GM23338 (cell line): ENCODE data around the gene HTR4. TPM values are rescaled to one million over a fixed set of nuclear protein-coding genes. Genes with fewer than 3 reads are reported as not detected.

Experiments used
- ATAC-seq: fragments of 200-7000 bp; cut with Tn5 transposase; 3 replicates; pipeline ENCODE4 v1.9.1; 2020
- DNase-seq: peaks from one replicate; pipeline ENCODE4 v3.0.0-alpha.2; 2015; ENCODE audit warnings: low spot score
- H2AFZ ChIP-seq: fragments of 200-600 bp; sonication (generic); 2 replicates; pipeline ENCODE4 v1.8.0; 2016; ENCODE audit warnings: antibody characterized with exemption, mild to moderate bottlenecking, moderate library complexity
- H3F3A ChIP-seq: fragments of 200-600 bp; sonication (generic); replicated peaks from 2 replicates; pipeline ENCODE4 v1.8.0; 2017; ENCODE audit warnings: antibody characterized with exemption, mixed run types, low read depth
- H3K27ac ChIP-seq: fragments of 200-600 bp; sonication (generic); 2 replicates; pipeline ENCODE4 v1.6.1; 2016; ENCODE audit warnings: low read depth
- H3K27me3 ChIP-seq: fragments of 200-600 bp; sonication (generic); 2 replicates; pipeline ENCODE4 v1.8.0; 2016; ENCODE audit warnings: mild to moderate bottlenecking, mixed run types, moderate library complexity; ENCODE audit not compliant: insufficient read depth
- H3K36me3 ChIP-seq: fragments of 200-600 bp; sonication (generic); 2 replicates; pipeline ENCODE4 v1.8.0; 2016; ENCODE audit warnings: mild to moderate bottlenecking; ENCODE audit not compliant: insufficient read depth
- H3K4me1 ChIP-seq: fragments of 200-600 bp; sonication (generic); 2 replicates; pipeline ENCODE4 v1.8.0; 2016; ENCODE audit warnings: mild to moderate bottlenecking, moderate library complexity; ENCODE audit not compliant: insufficient read depth
- H3K4me2 ChIP-seq: fragments of 200-600 bp; sonication (generic); 2 replicates; pipeline ENCODE4 v1.7.1; 2017; ENCODE audit warnings: mixed run types
- H3K4me3 ChIP-seq: fragments of 200-600 bp; sonication (generic); 2 replicates; pipeline ENCODE4 v1.6.1; 2016; ENCODE audit warnings: mixed run types
- H3K79me2 ChIP-seq: fragments of 200-600 bp; sonication (generic); replicated peaks from 2 replicates; pipeline ENCODE4 v1.8.0; 2017; ENCODE audit warnings: mild to moderate bottlenecking; ENCODE audit not compliant: insufficient read depth
- H3K9me2 ChIP-seq: fragments of 200-600 bp; sonication (generic); 2 replicates; pipeline ENCODE4 v1.8.0; 2017; ENCODE audit not compliant: insufficient read depth
- H4K20me1 ChIP-seq: fragments of 200-600 bp; sonication (generic); replicated peaks from 2 replicates; pipeline ENCODE4 v1.8.0; 2017; ENCODE audit warnings: mild to moderate bottlenecking; ENCODE audit not compliant: insufficient read depth
- H3K27ac Mint-ChIP-seq: 2 replicates; pipeline ENCODE4 v1.8.0; 2020; ENCODE audit warnings: inconsistent platforms, mild to moderate bottlenecking, moderate library complexity, mixed read lengths
- H3K27me3 Mint-ChIP-seq: 3 replicates; pipeline ENCODE4 v1.8.0; 2022; ENCODE audit warnings: low read depth, mild to moderate bottlenecking, moderate library complexity, mixed read lengths, inconsistent platforms; ENCODE audit not compliant: insufficient read depth, poor library complexity
- H3K36me3 Mint-ChIP-seq: 3 replicates; pipeline ENCODE4 v1.8.0; 2021; ENCODE audit warnings: low read depth, mild to moderate bottlenecking, inconsistent platforms, moderate library complexity, mixed read lengths
- H3K4me1 Mint-ChIP-seq: 3 replicates; pipeline ENCODE4 v1.8.0; 2020; ENCODE audit warnings: mild to moderate bottlenecking, inconsistent platforms, mixed read lengths
- H3K4me3 Mint-ChIP-seq: 3 replicates; pipeline ENCODE4 v1.8.0; 2021; ENCODE audit warnings: moderate library complexity, mild to moderate bottlenecking, inconsistent platforms, mixed read lengths
- H3K9me3 Mint-ChIP-seq: 3 replicates; pipeline ENCODE4 v1.8.0; 2020; ENCODE audit warnings: moderate library complexity, mild to moderate bottlenecking, inconsistent platforms, mixed read lengths
- CREB1 ChIP-seq: fragments of 250-450 bp; sonication (Bioruptor Pico); IDR thresholded peaks from 2 replicates; pipeline ENCODE4 v1.5.0; 2020; ENCODE audit warnings: low read depth, mild to moderate bottlenecking, moderate library complexity
- EZH2phosphoT487 ChIP-seq: fragments of 200-600 bp; sonication (generic); IDR thresholded peaks from one replicate; pipeline ENCODE4 v1.8.1; 2018; ENCODE audit warnings: antibody characterized with exemption; ENCODE audit not compliant: unreplicated experiment
- NANOG ChIP-seq: IDR thresholded peaks from 2 replicates; pipeline ENCODE4 v1.6.1; 2016; ENCODE audit warnings: antibody characterized with exemption, borderline replicate concordance
- POLR2AphosphoS5 ChIP-seq: IDR thresholded peaks from 2 replicates; pipeline ENCODE4 v1.6.1; 2016; ENCODE audit warnings: antibody characterized with exemption, low read depth
- STAT1 ChIP-seq: IDR thresholded peaks from one replicate; pipeline ENCODE4 v1.6.1; 2016; ENCODE audit warnings: antibody characterized with exemption; ENCODE audit not compliant: unreplicated experiment
- ZNF114 ChIP-seq: fragments of 250-450 bp; sonication (Bioruptor Pico); IDR thresholded peaks from 2 replicates; pipeline ENCODE4 v1.5.0; 2020; ENCODE audit warnings: mild to moderate bottlenecking, moderate library complexity
- ZNF331 ChIP-seq: fragments of 250-450 bp; sonication (Bioruptor Pico); IDR thresholded peaks from 2 replicates; pipeline ENCODE4 v1.5.0; 2020; ENCODE audit warnings: low read depth, mild to moderate bottlenecking, moderate library complexity
- ZNF462 ChIP-seq: fragments of 250-450 bp; sonication (Bioruptor Pico); IDR thresholded peaks from 2 replicates; pipeline ENCODE4 v1.5.0; 2020; ENCODE audit warnings: mild to moderate bottlenecking, moderate library complexity
- polyA plus RNA-seq: library from polyadenylated mRNA; unstranded; fragments of >200 nt; fragmentation: Nextera tagmentation; extraction: Ambion mirVana; gene quantifications from 2 replicates; pipeline ENCODE4 v1.2.1, GENCODE V29; 2016
- total RNA-seq: library from RNA; depleted of rRNA; stranded (reverse); fragments of >200 nt; shearing (Covaris generic); gene quantifications from 2 replicates; pipeline ENCODE4 v1.2.3, GENCODE V29; 2014; rRNA removed

The HTR4 gene
- total and polyA plus RNA-seq, 2 experiments from 2014 or later: 0.10 TPM; not detected in 1

GRCh38 chr5:148433826-148434225 is 220.5 kb downstream of the HTR4 start:
- H3F3A ChIP-seq: no peaks in the 10 kb centered on the region
- H3K9me3 Mint-ChIP-seq: no peaks in the 10 kb centered on the region
- H3K4me2 ChIP-seq: no peak overlapping the region
- H3K4me3 ChIP-seq: no peak overlapping the region
- H3K36me3 Mint-ChIP-seq: peaks cover 27% of the 10 kb centered on the region; the same call in 2 of the 3 replicates
- no peaks in the 10 kb centered on the region for H3K9me2 ChIP-seq
- H3K79me2 ChIP-seq: no peaks in the 10 kb centered on the region
- H2AFZ ChIP-seq: no peak overlapping the region
- H3K36me3 ChIP-seq: peaks cover 22% of the 10 kb centered on the region
- H3K27ac ChIP-seq: no peak overlapping the region
- H3K4me1 ChIP-seq: no peaks in the 10 kb centered on the region
- TF ChIP-seq STAT1 (no peak), EZH2phosphoT487 (no peak), ZNF114 (no peak), CREB1 (CRISPR knock-in tag) (no peak), NANOG (no peak), ZNF331 (CRISPR knock-in tag) (no peak), ZNF462 (CRISPR knock-in tag) (no peak), POLR2AphosphoS5 (no peak)
- ATAC-seq (no peak), DNase-seq (no peak)
- no peaks in the 10 kb centered on the region for H3K4me1 Mint-ChIP-seq
- no peaks in the 10 kb centered on the region; the same call in 1 of the 2 replicates for H4K20me1 ChIP-seq
- no peak overlapping the region for H3K4me3 Mint-ChIP-seq
- no peak overlapping the region for H3K27ac Mint-ChIP-seq
- no peaks in the 10 kb centered on the region for H3K27me3 ChIP-seq
- no peaks in the 10 kb centered on the region for H3K27me3 Mint-ChIP-seq

Other genes starting within 250 kb of the HTR4 start
- gene ADRB2, start 172.1 kb upstream of the HTR4 start, total RNA-seq: 1.3 and 1.4 TPM in 2 replicates
- gene ADRB2, start 172.1 kb upstream of the HTR4 start, polyA plus RNA-seq: 0.42 and 0.44 TPM in 2 replicates